NCI-H524 (cell line): ENCODE measurements around the gene EXOC2.
A peak's percentile ranks its signal among the peaks of the same experiment; 100 is the strongest.

ENCODE experiments used
- DNase-seq, 2 experiments: peaks; one replicate each; lab custom pipeline; 2025; lab: John Stamatoyannopoulos, UW

The EXOC2 gene

DNA sequence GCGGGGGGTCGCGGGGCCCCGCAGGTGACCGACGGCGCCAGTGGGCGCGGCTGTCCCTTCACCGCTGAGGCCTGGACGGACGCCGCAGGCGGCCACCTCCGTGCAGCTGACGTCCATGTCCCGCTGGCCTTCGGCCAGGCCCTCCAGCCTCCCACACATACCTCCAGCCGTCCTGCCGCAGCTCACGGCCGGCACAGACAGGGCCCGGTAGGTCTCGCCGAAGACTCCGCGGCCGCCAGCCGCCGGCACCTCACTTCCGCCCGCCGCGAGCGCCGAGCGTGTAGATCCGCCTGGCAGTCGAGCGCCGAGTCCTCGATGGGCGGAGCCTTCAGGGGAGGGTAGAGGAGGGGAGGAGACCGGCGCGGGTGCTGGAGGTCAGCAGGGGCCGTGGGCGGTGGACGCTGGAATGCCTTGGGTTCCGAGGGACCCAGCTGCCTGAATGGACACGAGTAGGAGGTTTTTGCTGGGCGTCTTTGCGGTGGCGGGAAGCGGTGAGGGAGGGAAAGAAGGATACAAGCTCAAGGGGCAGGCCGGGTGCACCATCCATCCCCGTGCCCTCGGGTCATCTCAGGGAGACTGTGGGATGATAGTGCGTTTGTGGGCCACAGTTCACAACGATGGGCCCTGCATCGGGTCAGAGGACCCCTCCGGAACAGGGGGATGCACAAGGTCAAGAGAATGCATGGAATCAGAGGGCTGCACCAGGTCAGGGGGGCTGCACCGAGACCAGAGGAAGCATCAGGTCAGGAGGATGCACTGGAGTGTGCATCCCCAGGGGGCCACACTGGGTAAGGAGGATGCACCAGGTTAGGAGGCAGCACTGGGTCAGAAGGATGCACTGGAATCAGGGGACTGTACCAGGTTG is at the start of gene EXOC2:
Gene EXOC2, minus strand, starts transcription at position 282 of the 865 bp plus-strand sequence. CDS start 55,321 bp downstream, outside the sequence.
- DNase-seq, result peak; percentile 60 to 76

- DNase-seq, result no peak
Observed at GRCh38 chr6:741410-742339, 48.7 kb upstream of the EXOC2 start.

DNA sequence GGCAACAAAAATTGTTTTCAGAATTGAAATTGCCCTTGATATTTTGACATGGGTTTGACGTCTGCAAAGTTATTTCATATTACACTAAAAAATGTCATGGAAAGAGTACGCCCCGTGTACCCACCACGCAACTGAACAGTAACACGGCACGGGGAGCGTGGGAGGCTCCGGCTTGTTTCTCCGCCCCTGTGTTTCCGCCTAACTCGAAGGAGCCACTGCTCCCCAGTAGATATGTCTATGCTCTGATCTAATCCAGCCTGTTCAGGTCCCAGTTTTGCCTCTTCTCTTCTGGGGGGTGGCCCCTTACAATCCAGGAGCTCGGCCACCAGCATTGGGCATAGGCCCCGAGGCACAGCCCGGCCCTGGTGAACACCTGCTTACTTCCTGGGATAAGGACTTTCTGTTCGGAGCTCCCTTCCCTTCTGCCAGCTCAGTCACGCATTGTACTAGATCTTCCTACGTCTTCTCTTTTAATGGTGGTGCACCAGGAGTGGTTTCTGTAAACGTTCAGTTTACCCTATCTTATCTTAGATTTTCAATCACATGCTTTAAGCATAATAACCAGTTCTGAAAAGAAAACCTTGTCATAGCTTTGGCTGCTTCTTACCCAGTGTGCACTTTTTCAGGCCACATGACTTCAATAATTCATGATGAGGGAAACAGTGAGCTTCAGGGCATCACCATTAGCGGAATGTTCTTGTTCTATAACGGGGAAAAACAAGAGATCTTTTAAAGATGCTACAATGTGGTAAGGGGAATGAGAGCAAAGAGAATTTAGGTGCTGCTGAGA is 43.9 kb upstream of the EXOC2 start:
- no peak for DNase-seq

DNA sequence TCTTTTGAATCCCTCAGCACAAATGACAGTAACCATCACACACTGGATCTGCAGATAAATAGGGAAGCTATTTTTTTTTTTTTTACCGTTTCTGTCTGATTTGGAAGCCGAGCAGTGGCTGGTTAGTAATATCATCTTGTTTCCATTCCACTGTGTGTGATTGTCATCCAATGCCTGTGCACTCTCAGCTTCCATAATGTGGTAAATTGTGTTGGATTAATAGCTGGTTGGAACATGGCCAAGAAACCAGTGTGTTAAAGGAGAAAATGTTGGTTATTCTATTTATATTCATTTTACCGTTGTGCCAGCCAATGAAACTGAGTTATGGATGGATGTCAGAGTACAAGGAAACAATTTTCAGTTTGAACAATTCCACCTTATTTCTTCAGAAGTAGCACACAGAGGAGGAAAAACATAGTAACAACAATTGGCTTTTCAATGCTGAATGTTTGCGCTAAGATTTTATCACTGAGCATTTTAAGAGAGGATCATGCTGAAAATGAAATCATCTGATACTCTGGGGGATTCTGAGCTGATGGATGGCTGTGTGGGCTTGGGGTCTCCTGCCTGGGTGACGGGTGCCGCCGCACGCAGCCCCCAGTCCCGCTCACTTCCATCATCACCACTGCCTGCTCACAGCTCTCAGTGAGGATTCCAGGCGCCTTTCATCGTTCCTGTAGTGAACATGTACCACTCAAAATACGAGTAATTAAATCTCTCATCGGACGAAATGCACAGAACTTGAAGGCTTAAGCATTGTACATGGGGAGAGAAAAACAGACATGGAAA is 40.7 kb upstream of the EXOC2 start:
- no peak for DNase-seq

GRCh38 chr6:731924-732323 is 39.0 kb upstream of the EXOC2 start:
- DNase-seq, result no peak

DNA sequence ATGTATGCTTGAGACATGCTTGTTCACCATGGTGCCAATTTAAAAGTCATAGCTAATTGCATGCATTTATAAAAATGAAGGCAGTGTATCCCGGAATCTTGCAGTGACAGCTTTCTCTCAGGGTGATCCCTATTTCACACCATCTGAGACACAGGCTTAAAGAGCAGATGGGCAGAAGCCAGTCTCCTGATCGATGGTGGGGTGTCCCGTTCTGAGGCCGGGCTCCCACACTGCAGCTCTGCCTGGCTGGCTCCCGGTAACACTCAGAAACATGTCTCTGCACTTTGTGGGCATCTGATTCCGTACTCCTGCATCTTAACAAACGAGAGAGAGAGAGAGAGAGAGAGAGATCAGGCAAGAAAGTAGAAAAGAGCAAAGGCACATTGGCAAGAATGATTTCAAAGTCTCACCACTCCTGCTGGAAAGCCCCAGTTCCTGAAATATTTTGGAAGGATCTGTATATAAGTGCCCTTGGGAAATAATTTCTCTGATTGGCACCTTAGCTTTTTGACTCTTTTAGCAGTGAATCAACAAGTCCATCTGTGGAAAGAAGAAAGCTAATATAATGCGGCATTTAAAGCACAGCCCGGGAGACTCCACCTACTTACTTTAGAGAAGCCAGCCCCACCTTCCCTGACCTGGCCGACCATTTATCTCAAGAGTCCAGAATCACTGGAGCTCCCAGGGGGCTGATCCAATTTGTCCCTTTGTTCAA is 36.8 kb upstream of the EXOC2 start:
- no peak for DNase-seq

GRCh38 chr6:727856-728255 is 34.9 kb upstream of the EXOC2 start:
- no peak for DNase-seq

DNA sequence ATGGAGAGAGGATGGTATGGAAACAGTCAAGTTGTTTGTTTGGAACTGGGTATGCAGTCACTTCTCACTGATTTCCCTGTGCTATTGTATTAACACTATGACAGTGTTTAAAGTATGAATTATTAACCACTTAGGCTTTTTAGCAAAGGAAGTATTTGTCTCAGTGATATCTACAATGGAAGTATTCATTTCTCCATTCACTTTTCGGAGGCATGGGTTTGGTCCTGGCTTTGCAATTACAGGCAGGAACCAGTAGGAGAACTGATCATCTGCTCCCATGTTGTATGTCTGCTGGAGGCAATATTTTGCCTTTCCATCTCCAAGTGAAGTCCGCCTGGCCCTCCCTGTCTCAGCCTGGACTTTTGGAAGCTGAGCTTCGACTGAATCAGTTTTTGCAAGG is 30.6 kb upstream of the EXOC2 start:
- DNase-seq, result no peak

DNA sequence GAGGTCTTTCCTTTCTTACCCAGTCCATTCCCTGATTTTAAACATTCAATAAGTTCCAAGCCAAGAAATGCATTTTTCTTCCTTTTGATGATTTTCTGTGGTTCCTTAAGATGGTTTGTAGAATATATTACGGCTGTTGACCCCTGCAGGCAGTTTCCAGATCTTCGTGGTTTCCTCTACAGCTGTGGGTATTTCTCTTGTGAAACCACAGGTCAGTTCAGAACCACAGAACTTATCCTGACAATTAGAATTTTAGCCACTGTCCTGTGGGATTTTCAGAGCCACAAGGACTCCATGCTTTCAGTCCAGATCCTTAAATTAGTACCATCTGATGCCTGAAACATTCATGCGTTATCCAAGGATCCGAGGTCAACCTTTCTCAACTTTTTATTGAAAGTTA is 29.7 kb upstream of the EXOC2 start:
- no peak for DNase-seq

DNA sequence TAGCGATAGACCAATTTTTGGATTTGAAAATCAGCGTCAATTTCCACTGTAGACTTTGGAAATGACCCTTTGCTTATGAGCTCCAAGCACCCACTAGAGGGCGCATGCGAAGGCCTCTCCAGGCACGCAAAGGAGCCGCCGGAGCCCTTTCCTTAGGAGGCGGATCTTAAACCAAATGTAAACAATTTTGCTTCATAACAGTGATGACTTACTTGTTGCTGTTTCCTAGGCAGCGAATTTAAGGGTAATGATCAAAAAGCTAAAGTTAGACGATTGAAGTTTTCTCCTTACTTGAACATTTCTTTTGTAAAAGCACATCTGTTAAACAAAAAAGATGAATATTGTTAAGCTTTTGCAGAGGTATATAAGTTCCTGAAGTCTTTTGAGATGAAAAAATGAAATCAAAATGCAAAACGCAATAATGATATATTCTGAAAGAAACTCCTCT is 29.2 kb upstream of the EXOC2 start:
- peak; percentile 46 to 65 for DNase-seq

DNA sequence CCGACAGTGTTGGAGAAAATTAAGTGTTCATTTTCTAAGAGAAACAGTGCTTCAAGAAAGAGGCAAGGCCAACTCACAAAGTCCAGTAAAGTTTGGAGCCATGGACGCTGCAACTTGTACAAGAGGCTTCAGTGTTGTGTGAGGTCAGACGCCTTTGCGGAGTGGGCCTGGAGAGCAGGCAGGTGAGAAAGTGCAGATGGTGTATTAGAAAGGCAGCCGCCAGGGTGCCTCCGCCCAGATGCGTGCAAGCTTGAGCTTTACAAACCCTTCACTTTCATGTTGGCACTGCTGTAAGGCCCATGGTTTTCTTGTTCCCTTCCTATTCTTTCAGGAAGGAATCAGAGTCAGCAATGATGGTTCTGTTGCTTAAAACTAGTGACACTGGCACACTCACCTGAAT is 25.4 kb upstream of the EXOC2 start:
- no peak for DNase-seq

GRCh38 chr6:717135-717534 is 24.2 kb upstream of the EXOC2 start:
- no peak for DNase-seq

GRCh38 chr6:715709-716491 is 23.0 kb upstream of the EXOC2 start:
- no peak for DNase-seq

DNA sequence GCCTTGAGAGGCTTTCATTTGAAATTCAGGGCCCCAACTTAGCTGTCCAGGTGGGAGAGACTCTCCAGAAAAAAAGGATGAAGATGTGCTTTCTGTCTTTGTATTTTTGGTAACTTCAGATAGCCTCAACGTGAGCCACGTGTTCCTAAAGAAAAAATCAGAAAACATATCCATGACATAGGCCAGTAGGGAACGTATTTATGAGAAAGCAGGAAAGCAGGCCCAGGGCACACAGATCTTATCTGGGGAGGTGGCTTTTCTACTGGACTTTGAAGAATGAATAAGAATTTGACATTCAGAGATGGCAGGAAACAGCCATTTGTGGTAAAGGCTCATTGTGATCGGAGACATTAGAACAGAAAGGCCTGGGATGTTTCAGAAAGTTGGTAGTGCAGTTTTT is 21.2 kb upstream of the EXOC2 start:
- no peak for DNase-seq

DNA sequence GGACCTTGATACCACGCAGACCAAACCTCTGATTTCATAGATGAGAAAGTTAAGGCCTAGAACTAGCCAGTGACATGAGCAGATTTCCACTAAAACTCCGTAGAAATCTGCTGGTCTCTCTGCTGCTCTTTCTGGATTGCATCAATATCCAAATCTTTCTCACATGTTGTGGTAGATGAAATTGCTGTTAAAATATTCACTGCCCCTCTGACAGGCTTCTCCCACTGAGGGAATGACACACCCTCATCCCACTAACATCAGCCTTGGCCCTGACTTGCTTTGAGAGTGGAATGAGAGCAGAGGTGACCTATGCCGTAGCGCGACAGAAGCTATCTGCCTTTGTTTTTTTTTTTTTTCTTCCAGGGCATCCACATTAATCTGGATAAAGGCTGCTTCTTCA is 20.4 kb upstream of the EXOC2 start:
- no peak for DNase-seq

DNA sequence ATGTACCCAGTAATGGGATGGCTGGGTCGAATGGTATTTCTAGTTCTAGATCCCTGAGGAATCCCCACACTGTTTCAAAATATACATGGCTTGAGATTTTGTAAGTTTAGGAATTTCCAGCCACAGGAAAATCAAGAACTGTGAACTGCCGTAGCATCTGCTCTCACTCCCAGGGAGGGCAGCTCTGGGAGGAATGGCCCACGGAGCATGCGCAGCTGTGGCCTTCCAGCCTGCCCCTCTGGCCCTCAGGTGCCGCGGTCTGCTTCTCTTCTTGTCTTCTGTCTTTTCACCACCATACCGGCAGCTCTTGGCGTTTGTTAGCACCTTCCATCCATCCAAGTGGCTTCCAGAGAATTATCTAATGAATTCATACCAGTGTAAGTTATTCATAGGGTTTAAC is 19.9 kb upstream of the EXOC2 start:
- DNase-seq, result no peak

GRCh38 chr6:711925-712324 is 19.0 kb upstream of the EXOC2 start:
- DNase-seq, result no peak

GRCh38 chr6:710601-711571 is 17.9 kb upstream of the EXOC2 start:
- DNase-seq, result peak in 1 of 2 experiments; percentile 27
